DMS79 (cell line): ENCODE data around the gene CSNK1E.

Source experiments
- DNase-seq: peaks from one replicate; lab custom pipeline; 2025; lab: John Stamatoyannopoulos, UW

CSNK1E gene

DNA sequence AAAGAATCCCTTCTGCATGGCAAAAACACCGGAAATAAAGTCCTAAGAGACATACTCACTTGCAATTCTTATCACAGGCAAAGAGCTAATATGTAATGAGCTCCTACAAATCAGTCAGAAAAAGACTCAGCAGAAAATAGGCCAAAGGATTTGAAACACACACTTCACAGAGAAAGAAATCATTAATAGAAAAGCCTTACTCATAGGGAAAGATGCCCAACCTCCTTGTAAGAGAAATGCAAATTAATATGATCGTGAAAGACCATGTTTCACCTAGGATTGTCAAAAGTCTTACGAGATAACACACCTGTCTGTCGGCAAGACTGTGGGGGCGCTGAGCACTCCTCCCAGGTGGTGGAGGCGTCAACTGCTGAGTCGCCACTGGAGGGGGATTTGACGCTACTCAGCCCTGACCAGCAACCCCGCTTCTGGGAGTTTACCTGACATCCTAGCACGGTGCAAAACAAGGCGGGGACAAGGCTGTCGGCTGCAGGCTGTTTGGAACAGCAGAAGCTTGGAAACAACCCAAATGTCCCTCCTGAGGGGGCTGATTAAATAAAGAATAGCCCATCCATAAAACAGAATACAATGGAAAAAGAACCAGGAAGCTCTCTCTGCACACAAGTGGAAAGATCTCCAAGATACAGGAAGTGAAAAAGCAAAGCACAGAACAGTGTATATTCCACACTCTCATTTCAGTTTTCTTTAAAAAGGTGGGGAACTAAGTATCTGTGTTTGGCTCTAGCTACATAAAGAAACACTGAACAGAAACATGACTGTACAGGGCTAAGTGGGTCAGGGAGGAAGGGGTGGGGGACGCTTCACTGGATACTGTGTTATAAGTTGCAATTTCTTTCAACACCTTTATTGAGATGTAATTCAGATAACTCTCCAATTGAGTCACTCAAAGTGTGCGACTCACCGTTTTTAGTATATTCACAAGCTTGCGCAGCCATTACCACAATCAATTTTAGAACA lies 11.5 kb downstream of the CSNK1E start:
- no peak for DNase-seq

DNA sequence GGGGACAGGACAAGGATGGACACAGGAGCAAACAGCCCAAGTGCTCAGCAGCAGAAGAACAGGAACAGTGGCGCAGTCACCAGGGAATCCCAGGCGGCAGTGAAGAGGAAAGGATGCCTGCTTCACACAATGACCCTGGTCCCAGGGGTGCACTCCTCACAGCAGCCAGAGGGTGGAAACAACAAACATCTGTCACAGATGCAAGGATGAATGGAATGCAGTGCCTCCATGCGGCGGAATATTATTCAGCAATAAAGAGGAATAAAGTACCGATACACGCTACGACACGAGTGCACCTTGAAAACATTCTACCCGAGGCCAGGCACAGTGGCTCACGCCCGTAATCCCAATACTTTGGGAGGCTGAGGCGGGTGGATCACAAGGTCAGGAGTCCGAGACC lies 12.7 kb downstream of the CSNK1E start:
- DNase-seq: no peak

DNA sequence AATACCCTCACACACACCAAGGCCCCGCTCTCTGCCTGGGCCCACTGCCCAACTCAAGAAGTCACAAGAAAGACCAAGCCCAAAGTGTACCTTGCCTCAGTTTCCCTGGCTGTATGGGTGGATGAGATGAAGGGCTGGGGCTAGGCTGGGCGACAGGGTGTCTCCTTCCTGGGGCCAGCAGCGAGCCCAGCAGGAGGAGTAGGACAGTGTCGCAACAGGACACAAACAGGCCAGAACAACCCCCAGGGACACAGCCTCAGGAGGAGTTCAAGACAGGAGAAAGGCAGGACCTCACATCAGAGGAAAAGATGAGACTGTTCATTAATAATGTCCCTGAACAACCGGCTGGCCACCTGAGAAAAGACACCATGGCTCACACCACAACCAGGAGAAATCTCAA lies 13.3 kb downstream of the CSNK1E start:
- no peak for DNase-seq

DNA sequence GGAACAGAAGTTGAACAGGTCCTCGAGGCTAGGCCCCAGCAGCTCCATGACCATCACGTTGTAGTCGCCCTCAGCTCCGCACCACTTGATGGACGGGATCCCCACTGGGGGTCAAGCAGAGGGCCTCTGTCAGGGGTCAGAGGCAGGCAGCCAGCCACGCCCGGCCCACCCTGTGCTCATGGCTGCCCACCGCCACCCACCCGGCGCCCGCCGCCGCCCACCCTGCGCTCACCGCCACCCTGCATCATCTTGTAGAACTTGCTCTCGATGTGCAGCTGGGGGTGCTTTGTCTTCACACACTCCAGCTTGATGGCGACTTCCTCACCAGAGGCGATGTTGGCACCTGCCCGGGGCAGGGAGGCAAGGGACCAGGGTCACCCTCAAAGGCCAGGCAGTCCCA lies 14.3 kb downstream of the CSNK1E start:
- DNase-seq: no peak

DNA sequence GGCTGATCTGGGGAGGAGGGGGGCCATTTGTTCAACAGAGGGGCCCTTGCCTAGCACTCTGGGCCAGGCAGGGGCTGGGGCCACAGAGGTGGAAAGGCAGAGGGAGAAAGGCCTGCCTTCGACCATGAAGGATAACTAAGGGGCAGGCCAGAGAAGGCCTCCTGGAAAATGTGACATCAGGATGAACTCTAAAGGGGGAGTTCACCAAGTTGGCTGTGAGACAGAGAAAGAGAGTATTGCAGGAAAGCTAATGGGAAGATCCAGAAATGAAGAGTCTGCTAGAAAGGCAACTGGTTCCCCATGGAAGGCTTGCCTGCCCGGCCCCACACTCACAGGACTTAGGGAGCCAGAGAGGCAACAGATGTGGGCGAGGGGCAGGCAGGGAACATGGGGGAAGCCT lies 16.3 kb downstream of the CSNK1E start:
- no peak for DNase-seq

DNA sequence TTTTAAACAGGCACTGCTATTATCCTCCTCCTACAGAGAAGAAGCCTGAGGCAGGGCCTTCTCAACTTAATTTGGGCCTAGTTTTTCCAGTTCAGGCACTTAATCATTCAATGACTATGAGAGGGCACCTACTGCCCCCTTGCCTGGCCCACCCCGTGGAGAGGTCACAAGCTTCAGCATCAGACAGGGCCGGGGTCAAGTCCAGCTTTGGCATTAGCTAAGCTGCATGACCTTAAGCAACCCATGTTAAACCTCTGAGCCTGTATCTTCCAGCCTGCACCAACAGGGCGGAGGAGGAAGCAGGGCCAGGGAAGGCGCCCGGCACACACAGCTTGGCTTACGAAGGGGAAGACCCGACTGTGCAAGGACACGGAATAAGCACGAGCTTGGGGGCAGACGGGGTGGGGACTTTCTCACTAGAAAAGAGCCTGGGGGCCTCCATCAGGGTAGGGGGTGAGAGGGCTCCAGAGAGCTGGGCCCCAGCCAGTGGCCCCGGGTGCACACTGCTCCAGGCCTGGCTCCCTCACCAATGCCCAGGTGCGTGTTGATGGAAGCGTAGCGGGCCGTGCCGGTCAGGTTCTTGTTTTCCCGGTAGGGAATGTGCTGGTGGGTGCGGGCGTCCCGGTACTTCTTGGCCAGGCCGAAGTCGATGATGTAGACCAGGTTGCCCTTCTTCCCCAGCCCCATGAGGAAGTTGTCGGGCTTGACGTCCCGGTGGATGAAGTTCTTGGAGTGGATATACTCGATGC lies 16.9 kb downstream of the CSNK1E start:
- DNase-seq: no peak

DNA sequence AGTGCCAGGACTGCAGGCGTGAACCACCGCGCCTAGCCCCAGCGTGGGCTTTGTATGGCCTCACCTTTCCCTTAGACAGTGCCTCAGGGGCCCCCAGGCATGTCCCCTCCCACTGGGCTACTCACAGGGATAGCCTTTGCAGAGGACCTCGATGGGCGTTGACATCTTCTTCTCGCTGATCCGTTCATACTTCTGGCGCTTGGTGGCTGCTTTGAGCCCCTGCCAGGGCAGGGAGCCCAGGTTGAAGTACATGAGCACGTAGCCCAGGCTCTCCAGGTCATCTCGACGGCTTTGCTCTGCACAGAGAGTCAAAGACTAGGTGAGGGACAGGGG lies 17.5 kb downstream of the CSNK1E start:
- no peak for DNase-seq

DNA sequence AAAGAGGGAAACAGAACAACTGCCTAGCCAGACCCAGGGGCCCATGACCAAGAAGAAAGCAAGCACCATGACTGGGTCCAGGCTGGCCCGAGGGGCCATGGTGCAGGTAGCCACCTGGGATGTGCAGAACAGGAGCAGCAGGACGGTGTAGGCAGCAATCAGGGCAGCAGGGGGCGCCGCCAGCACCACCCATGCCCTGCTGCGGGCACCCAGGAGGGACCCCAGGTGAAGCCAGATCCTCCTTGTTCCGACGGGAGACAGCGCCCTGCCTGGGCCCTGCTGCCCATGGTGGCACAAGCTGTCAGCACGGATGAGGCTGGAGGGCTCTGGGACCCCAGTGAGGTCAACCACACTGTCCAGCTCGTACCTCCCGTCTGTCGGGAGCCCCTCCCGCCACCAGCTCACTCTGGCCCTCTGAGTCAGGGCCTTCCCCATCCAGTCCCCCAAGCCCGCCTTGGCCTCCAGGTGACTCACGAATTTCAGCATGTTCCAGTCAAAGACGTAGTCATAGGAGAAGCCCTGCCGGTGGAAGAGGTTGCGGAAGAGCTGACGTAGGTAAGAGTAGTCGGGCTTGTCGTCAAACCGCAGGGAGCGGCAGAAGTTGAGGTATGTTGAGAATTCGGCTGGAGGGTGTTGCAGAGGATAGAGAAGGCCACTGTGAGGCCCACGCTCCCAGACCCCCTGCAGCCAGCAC lies 18.8 kb downstream of the CSNK1E start:
- DNase-seq: no peak

DNA sequence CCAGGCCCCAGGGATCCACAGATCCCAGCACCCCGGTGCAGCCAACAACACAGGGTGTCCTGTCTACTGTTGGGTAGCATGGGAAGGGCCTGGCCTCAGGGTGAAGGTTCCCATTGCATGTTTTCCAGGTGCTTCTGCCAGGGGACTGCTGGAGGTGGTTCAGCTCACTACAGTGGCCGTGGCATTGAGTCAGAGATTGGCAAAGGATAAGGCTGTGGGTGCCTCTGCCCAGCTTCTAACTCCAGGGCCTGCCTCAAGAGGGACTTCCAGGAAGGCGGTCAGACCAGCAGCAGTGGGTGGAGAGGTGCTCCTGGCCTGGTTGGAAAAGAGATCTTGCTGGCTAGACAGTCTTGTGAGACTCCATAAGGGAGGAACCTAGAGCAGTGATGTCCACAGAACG lies 20.9 kb downstream of the CSNK1E start:
- DNase-seq: no peak

DNA sequence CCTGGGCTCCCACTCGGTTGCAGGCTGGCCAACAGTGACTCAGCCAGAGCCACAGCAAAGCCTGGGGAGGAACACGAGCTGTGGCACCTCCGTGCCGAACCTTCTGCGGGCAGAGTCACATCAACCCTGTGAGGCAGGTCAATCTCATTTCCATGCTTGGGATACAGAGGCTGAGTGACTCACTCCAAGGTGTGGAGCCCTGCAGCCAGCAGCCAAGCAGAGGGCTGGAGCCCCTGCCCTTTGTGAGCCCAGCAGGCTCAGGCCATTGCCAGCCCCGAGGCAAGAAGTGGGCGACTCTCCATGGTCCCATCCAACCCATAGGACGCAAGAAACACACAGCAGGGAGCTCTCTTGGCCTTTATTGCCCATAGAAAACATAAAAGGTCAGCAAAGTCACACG lies 21.4 kb downstream of the CSNK1E start:
- DNase-seq: no peak

DNA sequence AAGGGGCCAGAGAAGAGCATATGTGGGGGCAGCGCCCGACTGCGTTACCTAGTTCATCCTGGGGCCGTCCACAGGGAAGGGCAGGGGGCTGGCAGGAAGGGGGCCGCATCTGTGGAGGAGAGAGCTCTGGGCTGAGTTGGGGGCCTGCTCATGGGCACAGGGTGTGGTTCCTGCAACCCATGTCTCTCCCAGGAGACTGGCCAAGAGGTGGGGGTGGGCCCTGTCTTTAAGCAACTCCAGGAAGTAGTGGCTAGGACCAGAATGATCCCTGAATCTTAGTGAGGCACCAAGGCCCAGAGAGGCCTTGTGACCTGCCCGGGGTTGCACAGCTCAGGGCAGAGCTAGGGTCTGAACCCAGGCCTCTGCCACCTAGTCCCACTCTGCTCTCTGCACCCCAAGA lies 21.9 kb downstream of the CSNK1E start:
- DNase-seq: no peak

DNA sequence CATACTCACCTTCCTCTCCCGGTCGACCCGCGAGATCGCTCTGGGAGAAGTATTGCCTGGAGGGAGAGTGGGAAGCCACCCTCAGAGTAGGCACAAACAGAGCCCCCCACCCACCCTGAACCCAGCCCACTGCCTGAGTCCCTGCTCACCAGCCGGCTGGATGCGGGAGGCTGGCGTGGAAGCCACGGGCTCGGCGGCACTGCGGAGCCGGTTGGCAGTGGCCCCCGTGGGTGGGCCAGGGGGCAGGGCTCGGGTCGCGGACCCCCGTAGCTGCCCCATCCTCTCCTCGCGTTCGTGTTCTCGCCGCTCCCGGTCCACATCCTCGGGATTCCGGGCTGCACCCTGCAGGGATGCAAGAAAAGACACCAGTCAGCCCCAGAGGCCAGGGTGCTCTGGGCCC lies 23.0 kb downstream of the CSNK1E start:
- DNase-seq: no peak

DNA sequence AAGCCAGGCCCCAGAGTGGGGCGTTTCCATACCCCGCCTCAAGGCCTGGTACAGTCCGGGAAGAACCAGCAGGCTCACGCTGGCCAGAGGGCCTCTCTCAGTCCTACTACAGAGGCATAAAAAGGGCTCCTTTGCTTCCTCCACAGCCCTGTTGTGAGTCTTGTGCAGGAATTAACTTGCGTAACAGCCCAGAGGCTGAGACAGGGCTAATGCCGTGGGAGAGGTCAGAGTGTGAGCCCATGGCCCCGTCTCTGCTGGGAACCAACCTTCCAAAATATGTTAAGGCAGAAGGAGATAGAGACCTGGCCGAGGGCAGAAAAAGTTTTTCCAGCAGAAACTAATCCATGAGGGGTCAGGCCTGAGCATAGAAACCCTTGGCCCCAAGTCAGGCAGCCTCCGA lies 24.5 kb downstream of the CSNK1E start:
- no peak for DNase-seq

DNA sequence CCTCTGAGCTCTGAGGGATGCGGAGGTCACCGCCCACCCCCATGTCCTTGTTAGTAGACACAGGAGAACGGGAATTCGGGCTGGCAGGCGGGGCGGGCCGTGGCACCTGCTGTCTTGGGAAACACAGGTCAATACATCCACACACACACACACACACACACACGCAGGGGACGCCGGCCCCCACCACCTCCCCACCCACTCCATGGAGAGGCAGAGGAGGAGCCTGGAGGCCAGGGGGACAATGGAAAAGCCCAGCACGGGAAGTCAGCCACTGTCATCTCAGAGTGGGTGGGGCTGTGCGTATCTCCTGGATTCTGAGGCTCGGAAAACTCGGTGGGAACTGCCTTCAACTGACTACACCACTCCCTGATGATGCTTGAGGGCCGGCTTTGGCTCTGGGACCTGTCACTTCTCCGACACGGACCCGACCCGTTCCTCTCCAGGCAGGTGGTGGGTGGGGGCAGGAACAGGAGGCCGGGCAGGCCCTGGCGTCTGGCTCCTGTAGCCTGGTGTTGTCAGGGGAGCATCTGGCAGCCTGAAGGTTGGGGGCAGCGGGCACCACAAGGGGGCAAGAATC lies 25.9 kb downstream of the CSNK1E start:
- no peak for DNase-seq

DNA sequence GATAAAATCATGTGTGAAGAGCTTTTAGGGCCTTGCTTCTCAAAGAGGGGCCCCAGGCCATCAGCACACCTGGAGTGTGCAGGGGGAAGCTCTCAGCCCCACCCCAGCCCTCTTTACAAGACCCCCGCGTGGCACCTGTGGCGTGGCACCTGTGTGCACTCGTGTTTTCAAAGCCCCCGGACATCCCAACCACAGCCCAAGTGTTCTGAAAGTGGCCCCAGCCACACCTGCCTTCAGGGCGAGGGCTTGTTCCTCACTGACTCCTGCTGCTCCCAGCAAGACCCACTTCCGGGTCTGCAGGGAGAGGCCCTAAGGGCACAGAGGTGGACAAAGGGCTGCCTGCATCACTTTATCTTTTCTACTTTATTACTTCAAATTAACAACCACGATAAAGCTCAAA lies 26.9 kb downstream of the CSNK1E start:
- DNase-seq: no peak

DNA sequence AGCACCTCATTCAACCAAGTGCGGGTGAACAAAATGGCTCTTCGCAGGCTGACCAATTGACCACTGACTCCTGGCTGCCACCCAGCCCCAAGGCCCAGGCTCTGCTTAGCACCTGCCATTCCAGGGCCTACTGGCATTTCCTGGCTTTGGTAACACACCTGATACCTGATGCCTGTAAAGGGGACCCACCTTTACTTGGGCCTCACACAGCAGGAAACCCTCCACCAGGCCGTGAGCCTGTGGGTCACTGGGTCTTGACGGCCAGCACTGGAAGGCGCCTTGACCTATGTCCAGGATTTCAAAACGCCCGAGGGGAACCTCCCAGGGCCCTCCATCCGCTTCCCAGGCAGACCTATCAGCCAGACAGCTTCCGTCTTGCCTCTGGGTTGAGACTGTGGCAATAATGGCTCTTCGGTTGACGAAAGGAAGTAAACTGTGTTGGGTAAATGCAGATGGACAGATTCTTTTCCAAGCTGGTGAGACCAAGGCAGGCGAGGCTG lies 27.6 kb downstream of the CSNK1E start:
- no peak for DNase-seq

DNA sequence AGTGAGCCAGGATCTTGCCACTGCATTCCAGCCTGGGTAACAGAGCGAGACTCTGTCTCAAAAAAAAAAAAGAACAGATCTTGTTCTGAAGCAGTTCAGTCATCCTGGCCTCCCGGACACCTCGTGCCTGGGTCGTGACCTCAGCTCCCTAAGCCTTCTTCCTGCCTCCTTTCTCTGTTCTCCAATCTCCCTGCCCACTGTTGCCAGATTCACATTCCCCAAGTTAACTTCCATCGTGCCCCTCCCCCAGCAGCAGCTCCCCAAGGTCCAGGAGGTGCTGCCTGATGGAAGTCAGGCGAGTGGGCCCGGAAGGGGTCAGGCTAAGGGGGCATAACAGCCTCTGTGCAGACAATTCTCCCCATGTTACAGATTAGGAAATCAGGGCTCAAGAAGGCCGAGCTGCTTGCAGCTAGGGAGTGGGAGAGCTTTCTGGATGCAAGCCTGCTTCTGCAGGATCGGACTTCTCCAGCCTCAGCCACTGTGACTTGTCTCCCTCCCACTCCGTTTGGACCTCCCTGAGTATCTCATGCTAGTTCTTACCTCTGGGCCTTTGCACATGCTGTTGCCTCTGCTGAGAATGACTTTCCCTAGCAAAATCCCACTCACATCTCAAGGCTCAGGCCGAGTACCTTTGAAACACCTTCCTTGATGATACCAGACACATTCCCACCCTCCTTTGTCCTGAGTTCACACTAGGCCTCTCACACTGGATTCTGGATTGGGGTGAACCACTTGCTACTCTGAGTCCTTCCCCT lies 30.1 kb downstream of the CSNK1E start:
- no peak for DNase-seq

DNA sequence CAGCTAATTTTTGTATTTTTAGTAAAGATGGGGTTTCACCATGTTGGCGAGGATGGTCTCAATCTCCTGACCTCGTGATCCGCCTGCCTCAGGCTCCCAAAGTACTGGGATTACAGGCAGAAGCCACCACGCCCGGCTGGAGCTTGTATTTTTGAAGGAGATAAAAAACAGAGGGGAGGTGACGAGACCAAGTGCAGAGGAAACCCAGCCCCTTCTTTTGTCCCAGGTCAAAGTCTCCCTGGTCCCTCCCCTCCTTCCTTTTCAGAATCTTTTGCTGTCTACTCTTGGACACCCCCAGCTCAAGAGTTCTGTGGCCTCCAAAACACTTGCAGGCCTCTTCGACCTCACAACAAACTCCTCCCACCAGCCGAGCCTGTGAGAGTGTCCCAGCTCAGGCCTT lies 32.2 kb downstream of the CSNK1E start:
- no peak for DNase-seq

DNA sequence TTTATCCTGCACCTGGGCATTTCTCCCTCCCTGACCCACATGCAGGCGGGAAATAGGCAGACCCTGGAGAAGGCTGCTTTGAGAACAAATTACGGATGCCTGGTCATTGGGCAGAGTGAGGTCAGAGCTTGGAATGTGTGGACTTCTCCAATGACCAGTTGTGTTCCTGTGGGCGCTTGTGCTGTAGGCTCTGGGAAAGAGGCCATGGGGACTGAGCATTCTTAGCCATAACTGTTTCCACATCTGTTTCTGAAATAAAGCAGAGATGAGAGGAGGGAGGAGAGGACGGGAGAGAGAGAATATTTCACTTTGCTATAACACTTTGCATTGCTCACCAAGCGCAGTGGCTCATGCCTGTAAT lies 33.2 kb downstream of the CSNK1E start:
- no peak for DNase-seq

DNA sequence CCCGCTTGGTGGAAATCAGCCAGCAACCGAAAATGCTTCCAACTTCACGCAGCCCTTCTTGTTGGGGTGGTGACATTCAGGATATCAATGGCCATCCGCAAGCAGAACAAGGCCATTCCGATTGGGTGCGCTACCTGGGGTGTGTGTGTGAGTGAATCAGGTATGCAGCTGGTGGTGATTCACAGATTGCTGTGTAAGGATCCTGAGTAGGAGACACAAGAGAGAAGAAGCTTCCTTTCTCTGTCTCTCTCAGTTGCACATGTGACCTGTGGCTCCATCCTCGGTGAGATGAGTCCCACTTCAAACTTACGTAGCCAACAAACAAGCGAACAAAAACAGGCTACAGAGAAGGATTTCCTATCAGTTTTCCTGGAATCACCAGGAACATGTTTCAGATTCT lies 34.8 kb downstream of the CSNK1E start:
- no peak for DNase-seq

DNA sequence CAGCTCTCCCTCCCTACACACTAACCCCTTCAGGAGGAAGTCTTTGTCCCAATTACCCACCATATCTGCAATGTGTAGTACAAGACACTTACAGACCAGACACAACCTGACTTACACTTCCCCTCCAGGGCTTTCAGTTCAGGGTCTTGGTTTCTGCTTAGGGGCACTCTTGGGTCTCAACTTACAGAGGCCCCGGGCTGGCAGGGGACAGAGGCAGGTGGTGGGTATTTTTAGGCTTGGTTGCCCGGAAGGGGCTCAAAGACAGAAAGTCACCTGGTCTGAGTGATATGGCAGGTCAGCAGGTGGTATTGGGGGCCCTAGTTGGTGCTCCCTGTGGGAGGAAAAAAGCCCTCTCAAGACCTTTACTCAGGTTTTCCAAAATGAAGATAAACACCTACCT lies 41.1 kb downstream of the CSNK1E start:
- DNase-seq: no peak
